Stimulated activated CD4-positive, alpha-beta T cell treated with anti-CD3 and anti-CD28 coated beads, Interleukin-12 subunit alpha, Interleukin-12 subunit beta, amount 100 ng/mL, for 48 hours (primary cell): ENCODE data around the gene CD22.
"Not testable (repeated sequence)": the region's sequence is repeated elsewhere in the genome, so short reads cannot be mapped to it uniquely, and the experiment has no call there.

Experiments used
- DNase-seq, 3 donors: peaks; one replicate each; pipeline ENCODE4 v3.0.0-alpha.2; 2020; ENCODE audit warnings: low read depth in 2 of 3, low spot score in 1 of 3

The CD22 gene

GRCh38 chr19:35357867-35358573 is 29.0 kb downstream of the CD22 start, which contains the start of gene FFAR3:
TSS of gene FFAR3 (plus strand) at chr19:35358460. CDS start at chr19:35358891, 431 bp downstream.
- DNase-seq: no peak

GRCh38 chr19:35358834-35359233 is 29.8 kb downstream of the CD22 start:
- not testable (repeated sequence) for DNase-seq

- not testable (repeated sequence) for DNase-seq
These were observed 30.4 kb downstream of the CD22 start for GRCh38 chr19:35359395-35359794.

- not testable (repeated sequence) for DNase-seq
These were observed 31.1 kb downstream of the CD22 start for GRCh38 chr19:35360081-35360480.

GRCh38 chr19:35360880-35361420 is 32.0 kb downstream of the CD22 start:
- DNase-seq: no peak

GRCh38 chr19:35362261-35363000 is 33.4 kb downstream of the CD22 start:
- DNase-seq: no peak

GRCh38 chr19:35363001-35363590 is 34.1 kb downstream of the CD22 start:
- no peak for DNase-seq

GRCh38 chr19:35363711-35364425 is 34.9 kb downstream of the CD22 start:
- no peak for DNase-seq

- DNase-seq: no peak
These were observed 36.3 kb downstream of the CD22 start for GRCh38 chr19:35365303-35365702.

GRCh38 chr19:35368378-35368777 is 39.4 kb downstream of the CD22 start:
- no peak for DNase-seq

GRCh38 chr19:35369522-35369921 is 40.5 kb downstream of the CD22 start:
- DNase-seq: no peak

- no peak for DNase-seq
These were observed 41.7 kb downstream of the CD22 start, which contains the start of gene GPR42 for GRCh38 chr19:35370722-35371121. TSS of gene GPR42 (plus strand) at chr19:35371068. CDS start at chr19:35371360, 292 bp downstream.

- no peak for DNase-seq
These were observed 44.5 kb downstream of the CD22 start for GRCh38 chr19:35373492-35373891.

- not testable (repeated sequence) for DNase-seq
These were observed 45.0 kb downstream of the CD22 start for GRCh38 chr19:35374031-35374430.

- DNase-seq: no peak
These were observed 46.7 kb downstream of the CD22 start for GRCh38 chr19:35375505-35376307.

GRCh38 chr19:35377656-35378055 is 48.7 kb downstream of the CD22 start:
- DNase-seq: no peak

GRCh38 chr19:35378356-35378755 is 49.4 kb downstream of the CD22 start:
- no peak for DNase-seq

GRCh38 chr19:35379545-35379944 is 50.6 kb downstream of the CD22 start:
- not testable (repeated sequence) for DNase-seq

GRCh38 chr19:35379992-35380391 is 51.0 kb downstream of the CD22 start:
- no peak for DNase-seq

- no peak for DNase-seq
These were observed 51.6 kb downstream of the CD22 start for GRCh38 chr19:35380450-35381124.
